Activated CD4-positive, alpha-beta T cell treated with anti-CD3 and anti-CD28 coated beads, Interleukin-2, amount 10 ng/mL, durations not matched to agents 7 days and 5 days (primary cell): ENCODE results near the gene PRDM5. TPM values are rescaled to one million over a fixed set of nuclear protein-coding genes. Genes with fewer than 3 reads are reported as not detected.
A peak's percentile ranks its signal among the peaks of the same experiment; 100 is the strongest.
"Not testable (repeated sequence)": the region's sequence is repeated elsewhere in the genome, so short reads cannot be mapped to it uniquely, and the experiment has no call there.

Experiments used
- CTCF ChIA-PET: fragments of 350-600 bp; sonication (Branson Sonifier 250); formaldehyde crosslinking; loops from one replicate; lab custom pipeline; 2021; ENCODE audit warnings: antibody characterized with exemption; lab: Charles Lee
- POLR2A ChIA-PET: fragments of 350-600 bp; sonication (Branson Sonifier 250); formaldehyde crosslinking; loops from one replicate; lab custom pipeline; 2021; ENCODE audit warnings: antibody characterized with exemption; lab: Charles Lee
- DNase-seq: peaks from one replicate; pipeline ENCODE4 v3.0.0-alpha.2; 2020
- H3K27ac Mint-ChIP-seq: one replicate; pipeline ENCODE4 v1.8.0; 2021; ENCODE audit warnings: mild to moderate bottlenecking, moderate library complexity, mixed read lengths
- H3K27me3 Mint-ChIP-seq: one replicate; pipeline ENCODE4 v1.8.0; 2021; ENCODE audit warnings: mixed read lengths
- H3K36me3 Mint-ChIP-seq: one replicate; pipeline ENCODE4 v1.8.0; 2021; ENCODE audit warnings: low read depth, mixed read lengths
- H3K4me1 Mint-ChIP-seq: one replicate; pipeline ENCODE4 v1.8.0; 2021; ENCODE audit warnings: mixed read lengths
- H3K4me3 Mint-ChIP-seq: one replicate; pipeline ENCODE4 v1.8.0; 2021; ENCODE audit warnings: mild to moderate bottlenecking, moderate library complexity, mixed read lengths
- H3K9me3 Mint-ChIP-seq: one replicate; pipeline ENCODE4 v1.8.0; 2021; ENCODE audit warnings: mixed read lengths
- total RNA-seq, 2 experiments: library from RNA; stranded (reverse); gene quantifications; one replicate each; pipeline ENCODE4 v1.2.3, GENCODE V29; 2021

PRDM5 gene
- total RNA-seq, 2 experiments from 2014 or later = not detected

- H3K9me3 Mint-ChIP-seq = peaks cover 11% of the 10 kb centered on the region
- no peak overlapping the region for H3K27ac Mint-ChIP-seq
- CTCF ChIA-PET = no interaction called here
- no peak for DNase-seq
- H3K4me1 Mint-ChIP-seq = peaks cover 9% of the 10 kb centered on the region
- H3K36me3 Mint-ChIP-seq = no peaks in the 10 kb centered on the region
- H3K4me3 Mint-ChIP-seq = no peak overlapping the region
- POLR2A ChIA-PET = no interaction called here
- H3K27me3 Mint-ChIP-seq = no peaks in the 10 kb centered on the region
Observed at GRCh38 chr4:120750152-120750525, 172.4 kb downstream of the PRDM5 start.

- H3K36me3 Mint-ChIP-seq = no peaks in the 10 kb centered on the region
- CTCF ChIA-PET = no interaction called here
- POLR2A ChIA-PET = no interaction called here
- peaks cover 9% of the 10 kb centered on the region for H3K4me1 Mint-ChIP-seq
- DNase-seq = peak; percentile 12
- peaks cover 11% of the 10 kb centered on the region for H3K9me3 Mint-ChIP-seq
- no peaks in the 10 kb centered on the region for H3K27me3 Mint-ChIP-seq
- H3K4me3 Mint-ChIP-seq = no peak overlapping the region
- H3K27ac Mint-ChIP-seq = no peak overlapping the region
Observed at GRCh38 chr4:120749445-120750151, 172.9 kb downstream of the PRDM5 start.

GRCh38 chr4:120741636-120742035 lies 180.9 kb downstream of the PRDM5 start:
- H3K9me3 Mint-ChIP-seq, H3K36me3 Mint-ChIP-seq, CTCF ChIA-PET, POLR2A ChIA-PET, H3K27ac Mint-ChIP-seq, H3K27me3 Mint-ChIP-seq, DNase-seq, H3K4me1 Mint-ChIP-seq, H3K4me3 Mint-ChIP-seq: not testable (repeated sequence)

- H3K4me3 Mint-ChIP-seq = no peak overlapping the region
- ChIA-PET CTCF (no interaction called here), POLR2A (no interaction called here)
- no peaks in the 10 kb centered on the region for H3K4me1 Mint-ChIP-seq
- H3K36me3 Mint-ChIP-seq = no peaks in the 10 kb centered on the region
- no peak for DNase-seq
- H3K9me3 Mint-ChIP-seq = no peaks in the 10 kb centered on the region
- H3K27me3 Mint-ChIP-seq = no peaks in the 10 kb centered on the region
- H3K27ac Mint-ChIP-seq = no peak overlapping the region
Observed at GRCh38 chr4:120736312-120736711, 186.2 kb downstream of the PRDM5 start.

- Mint-ChIP-seq H3K36me3 (no peaks in the 10 kb centered on the region), H3K4me3 (no peak overlapping the region), H3K4me1 (no peaks in the 10 kb centered on the region), H3K27me3 (no peaks in the 10 kb centered on the region), H3K9me3 (no peaks in the 10 kb centered on the region), H3K27ac (no peak overlapping the region)
- ChIA-PET POLR2A (no interaction called here), CTCF (no interaction called here)
- no peak for DNase-seq
Observed at GRCh38 chr4:120733968-120734367, 188.6 kb downstream of the PRDM5 start.

- no peak overlapping the region for H3K4me3 Mint-ChIP-seq
- no peak for DNase-seq
- H3K27ac Mint-ChIP-seq = no peak overlapping the region
- ChIA-PET CTCF (no interaction called here), POLR2A (no interaction called here)
- no peaks in the 10 kb centered on the region for H3K27me3 Mint-ChIP-seq
- H3K9me3 Mint-ChIP-seq = no peaks in the 10 kb centered on the region
- H3K4me1 Mint-ChIP-seq = no peaks in the 10 kb centered on the region
- H3K36me3 Mint-ChIP-seq = no peaks in the 10 kb centered on the region
Observed at GRCh38 chr4:120733054-120733453, 189.5 kb downstream of the PRDM5 start.

GRCh38 chr4:120731561-120731960 lies 191.0 kb downstream of the PRDM5 start:
- Mint-ChIP-seq H3K9me3 (no peaks in the 10 kb centered on the region), H3K27ac (no peak overlapping the region), H3K4me3 (no peak overlapping the region), H3K4me1 (no peaks in the 10 kb centered on the region), H3K36me3 (no peaks in the 10 kb centered on the region), H3K27me3 (no peaks in the 10 kb centered on the region)
- ChIA-PET POLR2A (no interaction called here), CTCF (no interaction called here)
- DNase-seq = no peak

GRCh38 chr4:120730777-120731320 lies 191.7 kb downstream of the PRDM5 start:
- CTCF ChIA-PET = interaction anchor here (0.6 kb wide), 1 partner anchor 655 kb away, joined by 3 read pairs; no protein-coding TSS in a partner anchor
- DNase-seq = no peak
- no peaks in the 10 kb centered on the region for H3K4me1 Mint-ChIP-seq
- no peaks in the 10 kb centered on the region for H3K9me3 Mint-ChIP-seq
- no peaks in the 10 kb centered on the region for H3K27me3 Mint-ChIP-seq
- POLR2A ChIA-PET = no interaction called here
- H3K4me3 Mint-ChIP-seq = no peak overlapping the region
- no peaks in the 10 kb centered on the region for H3K36me3 Mint-ChIP-seq
- no peak overlapping the region for H3K27ac Mint-ChIP-seq

- H3K9me3 Mint-ChIP-seq = no peaks in the 10 kb centered on the region
- H3K36me3 Mint-ChIP-seq = no peaks in the 10 kb centered on the region
- ChIA-PET CTCF (interaction anchor here (1.5 kb wide), 1 partner anchor 8 kb away, joined by 3 read pairs; no protein-coding TSS in a partner anchor), POLR2A (no interaction called here)
- DNase-seq = no peak
- no peaks in the 10 kb centered on the region for H3K27me3 Mint-ChIP-seq
- no peak overlapping the region for H3K27ac Mint-ChIP-seq
- no peaks in the 10 kb centered on the region for H3K4me1 Mint-ChIP-seq
- H3K4me3 Mint-ChIP-seq = no peak overlapping the region
Observed at GRCh38 chr4:120728892-120729675, 193.4 kb downstream of the PRDM5 start.

- Mint-ChIP-seq H3K27me3 (no peaks in the 10 kb centered on the region), H3K36me3 (no peaks in the 10 kb centered on the region), H3K9me3 (no peaks in the 10 kb centered on the region), H3K4me3 (no peak overlapping the region), H3K27ac (no peak overlapping the region), H3K4me1 (no peaks in the 10 kb centered on the region)
- no peak for DNase-seq
- ChIA-PET POLR2A (no interaction called here), CTCF (no interaction called here)
Observed at GRCh38 chr4:120725639-120726580, 196.6 kb downstream of the PRDM5 start.

- H3K4me1 Mint-ChIP-seq = no peaks in the 10 kb centered on the region
Observed at GRCh38 chr4:120724656-120725055, 197.9 kb downstream of the PRDM5 start.

GRCh38 chr4:120723986-120724385 lies 198.5 kb downstream of the PRDM5 start:
- POLR2A ChIA-PET = no interaction called here

More at GRCh38 chr4:120724656-120725055, 197.9 kb downstream of the PRDM5 start:
- DNase-seq = no peak
- H3K4me3 Mint-ChIP-seq = no peak overlapping the region
- ChIA-PET POLR2A (no interaction called here), CTCF (no interaction called here)
- no peaks in the 10 kb centered on the region for H3K9me3 Mint-ChIP-seq
- H3K36me3 Mint-ChIP-seq = no peaks in the 10 kb centered on the region
- H3K27ac Mint-ChIP-seq = no peak overlapping the region
- H3K27me3 Mint-ChIP-seq = no peaks in the 10 kb centered on the region

More at GRCh38 chr4:120723986-120724385, 198.5 kb downstream of the PRDM5 start:
- no peak overlapping the region for H3K4me3 Mint-ChIP-seq
- CTCF ChIA-PET = no interaction called here
- H3K4me1 Mint-ChIP-seq = no peaks in the 10 kb centered on the region
- H3K36me3 Mint-ChIP-seq = no peaks in the 10 kb centered on the region
- no peaks in the 10 kb centered on the region for H3K27me3 Mint-ChIP-seq
- no peak for DNase-seq
- no peaks in the 10 kb centered on the region for H3K9me3 Mint-ChIP-seq
- no peak overlapping the region for H3K27ac Mint-ChIP-seq
